Measurements from ENCODE around the gene TTC28.
"Not testable (repeated sequence)": the region's sequence is repeated elsewhere in the genome, so short reads cannot be mapped to it uniquely, and the experiment has no call there.

DNA sequence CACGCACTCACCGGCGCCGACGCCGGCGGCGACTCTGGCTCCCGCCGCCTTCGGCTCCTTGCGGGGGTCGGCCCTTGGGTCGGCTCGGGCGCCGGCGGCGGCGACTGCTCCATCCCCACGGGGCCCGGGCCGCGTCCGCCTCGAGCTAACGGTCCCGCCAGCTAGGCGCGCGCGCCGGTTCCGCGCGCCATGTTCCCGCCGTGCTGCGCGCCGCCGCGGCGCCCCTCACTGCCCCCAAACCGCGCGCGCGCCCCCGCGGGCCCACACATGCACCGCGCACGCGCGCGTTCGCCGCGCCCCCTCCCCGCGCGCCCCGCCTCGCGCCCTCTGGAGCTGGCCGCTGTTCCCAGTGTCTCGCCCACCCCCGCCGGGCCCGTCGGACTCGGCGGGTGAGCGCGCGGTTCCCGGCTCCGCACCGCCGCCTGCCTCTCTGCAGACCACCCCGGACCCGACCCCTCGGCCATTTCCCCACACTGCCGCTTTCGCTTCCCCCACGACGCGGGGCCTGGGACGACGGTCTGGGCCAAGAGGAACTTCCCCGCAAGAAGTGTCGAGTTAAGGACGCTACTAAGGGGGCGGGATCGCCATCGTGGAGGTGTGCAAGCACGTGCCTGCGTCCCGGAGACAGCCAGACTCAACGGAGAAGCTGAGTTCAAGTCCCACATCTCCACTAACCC lies at the start of gene TTC28:
- TF ChIP-seq, protein P1, sequence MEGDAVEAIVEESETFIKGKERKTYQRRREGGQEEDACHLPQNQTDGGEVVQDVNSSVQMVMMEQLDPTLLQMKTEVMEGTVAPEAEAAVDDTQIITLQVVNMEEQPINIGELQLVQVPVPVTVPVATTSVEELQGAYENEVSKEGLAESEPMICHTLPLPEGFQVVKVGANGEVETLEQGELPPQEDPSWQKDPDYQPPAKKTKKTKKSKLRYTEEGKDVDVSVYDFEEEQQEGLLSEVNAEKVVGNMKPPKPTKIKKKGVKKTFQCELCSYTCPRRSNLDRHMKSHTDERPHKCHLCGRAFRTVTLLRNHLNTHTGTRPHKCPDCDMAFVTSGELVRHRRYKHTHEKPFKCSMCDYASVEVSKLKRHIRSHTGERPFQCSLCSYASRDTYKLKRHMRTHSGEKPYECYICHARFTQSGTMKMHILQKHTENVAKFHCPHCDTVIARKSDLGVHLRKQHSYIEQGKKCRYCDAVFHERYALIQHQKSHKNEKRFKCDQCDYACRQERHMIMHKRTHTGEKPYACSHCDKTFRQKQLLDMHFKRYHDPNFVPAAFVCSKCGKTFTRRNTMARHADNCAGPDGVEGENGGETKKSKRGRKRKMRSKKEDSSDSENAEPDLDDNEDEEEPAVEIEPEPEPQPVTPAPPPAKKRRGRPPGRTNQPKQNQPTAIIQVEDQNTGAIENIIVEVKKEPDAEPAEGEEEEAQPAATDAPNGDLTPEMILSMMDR (conservative IDR thresholded peaks at IDR 0.05 in 1 of 2, IDR thresholded peaks at IDR 0.05 in 1 of 2; ENCODE audit: low read depth in 1 of 2, low read length in 2 of 2), result not testable (repeated sequence)
- TF ChIP-seq EZH2 (IDR thresholded peaks at IDR 0.05; ENCODE audit: low read length, missing control alignments), result not testable (repeated sequence)
